ENCODE measurements around the gene ZNF304.

Gene ZNF304

GRCh38 chr19:57357406-57357805 is 6.3 kb downstream of the ZNF304 start:
- H3K4me3 ChIP-seq (replicated peaks; ENCODE audit: insufficient read depth, low read length), result no peak overlapping the region
- H3K27me3 ChIP-seq (ENCODE audit: insufficient read depth, poor library complexity, severe bottlenecking), result no peaks in the 10 kb centered on the region
- TF ChIP-seq GABPA (IDR thresholded peaks at IDR 0.05; ENCODE audit: low read depth), result no peak
- no peak for TF ChIP-seq SPI1 (IDR thresholded peaks at IDR 0.05; ENCODE audit: borderline replicate concordance, low read depth)
- TF ChIP-seq, protein P1, sequence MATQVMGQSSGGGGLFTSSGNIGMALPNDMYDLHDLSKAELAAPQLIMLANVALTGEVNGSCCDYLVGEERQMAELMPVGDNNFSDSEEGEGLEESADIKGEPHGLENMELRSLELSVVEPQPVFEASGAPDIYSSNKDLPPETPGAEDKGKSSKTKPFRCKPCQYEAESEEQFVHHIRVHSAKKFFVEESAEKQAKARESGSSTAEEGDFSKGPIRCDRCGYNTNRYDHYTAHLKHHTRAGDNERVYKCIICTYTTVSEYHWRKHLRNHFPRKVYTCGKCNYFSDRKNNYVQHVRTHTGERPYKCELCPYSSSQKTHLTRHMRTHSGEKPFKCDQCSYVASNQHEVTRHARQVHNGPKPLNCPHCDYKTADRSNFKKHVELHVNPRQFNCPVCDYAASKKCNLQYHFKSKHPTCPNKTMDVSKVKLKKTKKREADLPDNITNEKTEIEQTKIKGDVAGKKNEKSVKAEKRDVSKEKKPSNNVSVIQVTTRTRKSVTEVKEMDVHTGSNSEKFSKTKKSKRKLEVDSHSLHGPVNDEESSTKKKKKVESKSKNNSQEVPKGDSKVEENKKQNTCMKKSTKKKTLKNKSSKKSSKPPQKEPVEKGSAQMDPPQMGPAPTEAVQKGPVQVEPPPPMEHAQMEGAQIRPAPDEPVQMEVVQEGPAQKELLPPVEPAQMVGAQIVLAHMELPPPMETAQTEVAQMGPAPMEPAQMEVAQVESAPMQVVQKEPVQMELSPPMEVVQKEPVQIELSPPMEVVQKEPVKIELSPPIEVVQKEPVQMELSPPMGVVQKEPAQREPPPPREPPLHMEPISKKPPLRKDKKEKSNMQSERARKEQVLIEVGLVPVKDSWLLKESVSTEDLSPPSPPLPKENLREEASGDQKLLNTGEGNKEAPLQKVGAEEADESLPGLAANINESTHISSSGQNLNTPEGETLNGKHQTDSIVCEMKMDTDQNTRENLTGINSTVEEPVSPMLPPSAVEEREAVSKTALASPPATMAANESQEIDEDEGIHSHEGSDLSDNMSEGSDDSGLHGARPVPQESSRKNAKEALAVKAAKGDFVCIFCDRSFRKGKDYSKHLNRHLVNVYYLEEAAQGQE (IDR thresholded peaks at IDR 0.05; ENCODE audit: insufficient replicate concordance, low read depth), result no peak
- TF ChIP-seq CTCF (IDR thresholded peaks at IDR 0.05; ENCODE audit: insufficient read depth, low read length), result no peak
- no peak for TF ChIP-seq POLR2AphosphoS5 (IDR thresholded peaks at IDR 0.05; ENCODE audit: low read depth)

DNA sequence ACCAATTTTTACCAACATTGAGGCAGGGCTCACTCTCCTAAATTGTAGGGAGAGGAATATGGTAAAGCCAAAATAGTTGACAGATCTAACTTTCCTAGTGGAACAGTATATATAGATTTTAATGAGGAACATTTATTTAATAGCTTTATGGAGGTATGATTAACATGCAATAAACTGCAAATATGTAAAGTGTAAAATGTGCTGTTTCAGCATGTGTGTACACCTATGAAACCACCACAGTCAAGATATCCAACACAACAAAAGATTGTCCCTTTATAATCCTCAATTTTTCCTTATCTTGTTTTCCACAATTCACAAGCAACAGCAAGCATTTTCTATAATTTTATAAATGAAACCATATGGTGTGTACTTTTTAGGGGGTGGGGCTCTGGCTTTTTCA is 8.2 kb downstream of the ZNF304 start:
- Histone ChIP-seq H3K27me3 (ENCODE audit: insufficient read depth, poor library complexity, severe bottlenecking) (no peaks in the 10 kb centered on the region), H3K4me3 (replicated peaks; ENCODE audit: insufficient read depth, low read length) (no peak overlapping the region), H3K27ac (replicated peaks) (no peak overlapping the region)
- no peak for TF ChIP-seq POLR2AphosphoS5 (IDR thresholded peaks at IDR 0.05; ENCODE audit: low read depth)
- TF ChIP-seq SPI1 (IDR thresholded peaks at IDR 0.05; ENCODE audit: borderline replicate concordance, low read depth), result no peak
- TF ChIP-seq GABPA (IDR thresholded peaks at IDR 0.05; ENCODE audit: low read depth), result no peak
- no peak for TF ChIP-seq CTCF (IDR thresholded peaks at IDR 0.05; ENCODE audit: insufficient read depth, low read length)
- TF ChIP-seq, protein P1 (IDR thresholded peaks at IDR 0.05; ENCODE audit: insufficient replicate concordance, low read depth), result no peak
- no peak for DNase-seq (ENCODE audit: low read depth in 1 of 2, low spot score in 1 of 2)

More at GRCh38 chr19:57357406-57357805, 6.3 kb downstream of the ZNF304 start:
- no peak overlapping the region for H3K27ac ChIP-seq (replicated peaks)
- DNase-seq (ENCODE audit: low read depth in 1 of 2, low spot score in 1 of 2), result no peak

GRCh38 chr19:57362419-57362818 is 11.3 kb downstream of the ZNF304 start:
- Histone ChIP-seq H3K27ac (replicated peaks) (peak overlapping the region; percentile 80), H3K4me3 (replicated peaks; ENCODE audit: insufficient read depth, low read length) (no peak overlapping the region; the same call in 1 of the 2 replicates)
- TF ChIP-seq POLR2AphosphoS5 (IDR thresholded peaks at IDR 0.05; ENCODE audit: low read depth) (no peak), SPI1 (IDR thresholded peaks at IDR 0.05; ENCODE audit: borderline replicate concordance, low read depth) (no peak), CTCF (IDR thresholded peaks at IDR 0.05; ENCODE audit: insufficient read depth, low read length) (no peak), GABPA (IDR thresholded peaks at IDR 0.05; ENCODE audit: low read depth) (no peak)
- TF ChIP-seq, protein P1 (IDR thresholded peaks at IDR 0.05; ENCODE audit: insufficient replicate concordance, low read depth), result no peak

More at GRCh38 chr19:57362419-57362818, 11.3 kb downstream of the ZNF304 start:
- no peak for DNase-seq (ENCODE audit: low read depth in 1 of 2, low spot score in 1 of 2)
- H3K27me3 ChIP-seq (ENCODE audit: insufficient read depth, poor library complexity, severe bottlenecking), result no peaks in the 10 kb centered on the region

Measured in HL-60 (cell line).